Measurements from ENCODE around the gene TREML1. TPM values are rescaled to one million over a fixed set of nuclear protein-coding genes. Genes with fewer than 3 reads are reported as not detected.
"Not testable (repeated sequence)": the region's sequence is repeated elsewhere in the genome, so short reads cannot be mapped to it uniquely, and the experiment has no call there.

Gene TREML1
- not detected for polyA plus RNA-seq (2012; ENCODE audit: insufficient read depth, insufficient read length)

- H3K4me3 ChIP-seq (ENCODE audit: low read length), result no peak within 1 kb of the TSS
- peak; percentile 52 for DNase-seq (ENCODE audit: low read depth, low spot score)
Measured at GRCh38 chr6:41153992-41154625, at the start of gene TREML1. TREML1 (minus strand) TSS chr6:41154347; CDS start chr6:41154288, 59 bp downstream.

GRCh38 chr6:41201764-41202173 is 47.6 kb upstream of the TREML1 start:
- H3K4me3 ChIP-seq (ENCODE audit: low read length), result peak overlapping the region; percentile 46
- DNase-seq (ENCODE audit: low read depth, low spot score), result no peak

- DNase-seq (ENCODE audit: low read depth, low spot score), result peak; percentile 66
- H3K4me3 ChIP-seq (ENCODE audit: low read length), result peak within 1 kb of the TSS; percentile 46
Measured at GRCh38 chr6:41200901-41201763, 47.0 kb upstream of the TREML1 start, which contains the start of gene TREML2. TREML2 (minus strand) TSS chr6:41201149; CDS start chr6:41201008, 141 bp downstream.

- peak; percentile 88 for DNase-seq (ENCODE audit: low read depth, low spot score)
- peak overlapping the region; percentile 46 for H3K4me3 ChIP-seq (ENCODE audit: low read length)
Measured at GRCh38 chr6:41200296-41200900, 46.3 kb upstream of the TREML1 start.

- no peak for DNase-seq (ENCODE audit: low read depth, low spot score)
- H3K4me3 ChIP-seq (ENCODE audit: low read length), result peak overlapping the region; percentile 46
Measured at GRCh38 chr6:41199552-41200246, 45.6 kb upstream of the TREML1 start.

GRCh38 chr6:41197234-41197633 is 43.1 kb upstream of the TREML1 start:
- H3K4me3 ChIP-seq (ENCODE audit: low read length), result no peak overlapping the region
- no peak for DNase-seq (ENCODE audit: low read depth, low spot score)

GRCh38 chr6:41194386-41194785 is 40.2 kb upstream of the TREML1 start:
- DNase-seq (ENCODE audit: low read depth, low spot score), result no peak
- no peak overlapping the region for H3K4me3 ChIP-seq (ENCODE audit: low read length)

- no peak for DNase-seq (ENCODE audit: low read depth, low spot score)
- no peak overlapping the region for H3K4me3 ChIP-seq (ENCODE audit: low read length)
Measured at GRCh38 chr6:41193884-41194283, 39.7 kb upstream of the TREML1 start.

GRCh38 chr6:41193171-41193734 is 39.1 kb upstream of the TREML1 start:
- peak; percentile 35 for DNase-seq (ENCODE audit: low read depth, low spot score)
- H3K4me3 ChIP-seq (ENCODE audit: low read length), result no peak overlapping the region

GRCh38 chr6:41191569-41191968 is 37.4 kb upstream of the TREML1 start:
- DNase-seq (ENCODE audit: low read depth, low spot score), result no peak
- no peak overlapping the region for H3K4me3 ChIP-seq (ENCODE audit: low read length)

GRCh38 chr6:41190791-41191190 is 36.6 kb upstream of the TREML1 start:
- no peak for DNase-seq (ENCODE audit: low read depth, low spot score)
- H3K4me3 ChIP-seq (ENCODE audit: low read length), result no peak overlapping the region

- H3K4me3 ChIP-seq (ENCODE audit: low read length), result no peak overlapping the region
- DNase-seq (ENCODE audit: low read depth, low spot score), result no peak
Measured at GRCh38 chr6:41189967-41190366, 35.8 kb upstream of the TREML1 start.

GRCh38 chr6:41189046-41189445 is 34.9 kb upstream of the TREML1 start:
- not testable (repeated sequence) for DNase-seq (ENCODE audit: low read depth, low spot score); H3K4me3 ChIP-seq (ENCODE audit: low read length)

GRCh38 chr6:41187924-41188886 is 34.1 kb upstream of the TREML1 start:
- H3K4me3 ChIP-seq (ENCODE audit: low read length), result no peak overlapping the region
- no peak for DNase-seq (ENCODE audit: low read depth, low spot score)

- DNase-seq (ENCODE audit: low read depth, low spot score), result no peak
- no peak overlapping the region for H3K4me3 ChIP-seq (ENCODE audit: low read length)
Measured at GRCh38 chr6:41186031-41186562, 31.9 kb upstream of the TREML1 start.

GRCh38 chr6:41184761-41185160 is 30.6 kb upstream of the TREML1 start:
- DNase-seq (ENCODE audit: low read depth, low spot score), result no peak
- H3K4me3 ChIP-seq (ENCODE audit: low read length), result no peak overlapping the region

All from Jurkat, Clone E6-1 (cell line).